Left colon (tissue), 2 donors: ENCODE data around the gene CEP78. TPM values are rescaled to one million over a fixed set of nuclear protein-coding genes. Genes with fewer than 3 reads are reported as not detected.
A peak's percentile ranks its signal among the peaks of the same experiment; 100 is the strongest.

ENCODE experiments used
- ATAC-seq: fragments of 200-7000 bp; cut with Tn5 transposase; one replicate; pipeline ENCODE4 v1.9.1; 2020; ENCODE audit warnings: mild to moderate bottlenecking, moderate library complexity
- DNase-seq, 2 donors: peaks; one replicate each; pipeline ENCODE4 v3.0.0-alpha.2; 2020
- intact Hi-C, 2 donors: fragments of 100-400 bp; cut with DNase I in 1 of 2; cut with micrococcal nuclease in 1 of 2; formaldehyde crosslinking; loops; one replicate each; pipeline versions ENCODE4 v1.11.2 to v1.14.0; 2022; cut with DNase I, micrococcal nuclease
- total RNA-seq, 2 donors: library from RNA; stranded (reverse); fragmentation: NEBNext Ultra II Directional; extraction: Animal tissue kit (Norgen Biotek cat#: 25700); gene quantifications; one replicate each; pipeline ENCODE4 v1.2.1, GENCODE V29; 2021
- donor health status: DM: no; HTN: no; CAD: no.
- donor health status: DM: yes; HTN: yes; CAD: no.

CEP78 gene
- total RNA-seq, 2 donors from 2014 or later: 7.9 to 11.1 TPM

GRCh38 chr9:78320030-78320693 is 84.3 kb downstream of the CEP78 start:
- DNase-seq (no peak), ATAC-seq (no peak)
- intact Hi-C loops: no loop called here

GRCh38 chr9:78320875-78321496 is 85.1 kb downstream of the CEP78 start:
- no peak for DNase-seq
- ATAC-seq: no peak
- intact Hi-C loops: no loop called here

GRCh38 chr9:78321505-78321904 is 85.6 kb downstream of the CEP78 start:
- intact Hi-C loops: no loop called here
- DNase-seq (no peak), ATAC-seq (no peak)

GRCh38 chr9:78324068-78324650 is 88.3 kb downstream of the CEP78 start:
- intact Hi-C loops: no loop called here
- DNase-seq (no peak), ATAC-seq (no peak)

GRCh38 chr9:78324682-78325081 is 88.8 kb downstream of the CEP78 start:
- ATAC-seq (no peak), DNase-seq (no peak)
- intact Hi-C loops: no loop called here

- ATAC-seq: peak; percentile 89
- intact Hi-C loops: no loop called here
Measured at GRCh38 chr9:78325343-78325742, 89.5 kb downstream of the CEP78 start.

GRCh38 chr9:78325846-78326360 is 90.0 kb downstream of the CEP78 start:
- no peak for DNase-seq
- intact Hi-C loops: no loop called here
- ATAC-seq: peak; percentile 14

More at GRCh38 chr9:78325343-78325742, 89.5 kb downstream of the CEP78 start:
- peak; percentile 49 to 57 for DNase-seq

GRCh38 chr9:78326564-78326963 is 90.7 kb downstream of the CEP78 start:
- intact Hi-C loops: no loop called here
- ATAC-seq (no peak), DNase-seq (no peak)

Other genes with a start within 250 kb of the CEP78 start
- gene GNAQ, start 204.3 kb upstream of the CEP78 start, total RNA-seq: 10 to 100 TPM; 84.1 to 86.5 TPM
- gene PSAT1, start 61.0 kb downstream of the CEP78 start, total RNA-seq: 10 to 100 TPM in 1 of 2 donors, 1 to 10 TPM in 1; 2.0 to 12.6 TPM